Right lobe of liver (tissue), 6 donors: ENCODE data around the gene CLCN1. TPM values are rescaled to one million over a fixed set of nuclear protein-coding genes. Genes with fewer than 3 reads are reported as not detected.

Experiments
- ATAC-seq, 4 donors: fragments of 200-7000 bp; cut with Tn5 transposase; one replicate each; pipeline ENCODE4 v1.9.1; 2020; ENCODE audit warnings: mild to moderate bottlenecking in 4 of 4, moderate library complexity in 4 of 4
- DNase-seq, 3 donors: peaks; one replicate each; pipeline ENCODE4 v3.0.0-alpha.2; 2020
- H3K27ac ChIP-seq, 3 donors: fragments of 200-600 bp; one replicate each; pipeline ENCODE4 v1.8.0; 2022
- H3K27me3 ChIP-seq, 2 donors: fragments of 200-600 bp; one replicate each; pipeline ENCODE4 v1.8.0; 2022
- H3K36me3 ChIP-seq, 4 donors: fragments of 200-600 bp; sonication (generic) in 1 of 4; one replicate each; pipeline versions ENCODE4 v1.5.1 to v1.8.0; 2017 to 2022; ENCODE audit warnings: control low read depth in 1 of 4
- H3K4me1 ChIP-seq, 4 donors: fragments of 200-600 bp; sonication (generic) in 1 of 4; one replicate each; pipeline versions ENCODE4 v1.5.1 to v1.8.0; 2017 to 2022; ENCODE audit warnings: control low read depth in 1 of 4
- H3K4me3 ChIP-seq, 3 donors: fragments of 200-600 bp; one replicate each; pipeline ENCODE4 v1.8.0; 2022
- H3K9me3 ChIP-seq, 4 donors: fragments of 200-600 bp; sonication (generic) in 1 of 4; one replicate each; pipeline versions ENCODE4 v1.5.1 to v1.8.0; 2017 to 2022; ENCODE audit warnings: control low read depth in 1 of 4
- POLR2A ChIP-seq: fragments of 450-650 bp; IDR thresholded peaks from one replicate; pipeline ENCODE4 v1.6.1; 2017; ENCODE audit warnings: antibody characterized with exemption, mild to moderate bottlenecking
- WGBS: methylation state at CpG from one replicate; pipeline ENCODE4 v1.1.6; 2018; ENCODE audit warnings: low coverage, low lambda C conversion rate; ENCODE audit not compliant: insufficient coverage; ENCODE audit errors: missing lambda C conversion rate; 5-methylcytosine and 5-hydroxymethylcytosine counted together
- intact Hi-C, 2 donors: fragments of 100-400 bp; cut with DNase I; formaldehyde crosslinking; loops; one replicate each; pipeline versions ENCODE4 v1.11.2 to v1.14.1; 2022
- total RNA-seq, 6 experiments: library from RNA; depleted of rRNA in 2 of 6; stranded (reverse); fragments of >200 nt in 2 of 6; fragmentation: NEBNext Ultra II Directional in 3 of 6; extraction: Animal tissue kit (Norgen Biotek cat#: 25700) in 3 of 6; gene quantifications; one replicate each; pipeline versions ENCODE4 v1.1.0 to v1.2.4, GENCODE V29; 2016 to 2023
- TF ChIP-seq, protein P1 (sequence below), 4 donors: fragments of 200-600 bp in 3 of 4; fragments of 450-650 bp in 1 of 4; IDR thresholded peaks; one replicate each; pipeline versions ENCODE4 v1.5.1 to v1.8.0; 2016 to 2022; ENCODE audit warnings: antibody characterized with exemption in 4 of 4, mild to moderate bottlenecking in 2 of 4
- donor health status: DM: no; HTN: yes; CAD: no.
- donor health status: DM: no; HTN: no; CAD: no.
- donor health status: DM: no; HTN: no; CAD: no.
- donor health status: DM: no; HTN: yes; CAD: no.
- donor health status: DM: no; HTN: yes; CAD: no.

Gene CLCN1
- total RNA-seq, 6 experiments from 2014 or later, result not detected

DNA sequence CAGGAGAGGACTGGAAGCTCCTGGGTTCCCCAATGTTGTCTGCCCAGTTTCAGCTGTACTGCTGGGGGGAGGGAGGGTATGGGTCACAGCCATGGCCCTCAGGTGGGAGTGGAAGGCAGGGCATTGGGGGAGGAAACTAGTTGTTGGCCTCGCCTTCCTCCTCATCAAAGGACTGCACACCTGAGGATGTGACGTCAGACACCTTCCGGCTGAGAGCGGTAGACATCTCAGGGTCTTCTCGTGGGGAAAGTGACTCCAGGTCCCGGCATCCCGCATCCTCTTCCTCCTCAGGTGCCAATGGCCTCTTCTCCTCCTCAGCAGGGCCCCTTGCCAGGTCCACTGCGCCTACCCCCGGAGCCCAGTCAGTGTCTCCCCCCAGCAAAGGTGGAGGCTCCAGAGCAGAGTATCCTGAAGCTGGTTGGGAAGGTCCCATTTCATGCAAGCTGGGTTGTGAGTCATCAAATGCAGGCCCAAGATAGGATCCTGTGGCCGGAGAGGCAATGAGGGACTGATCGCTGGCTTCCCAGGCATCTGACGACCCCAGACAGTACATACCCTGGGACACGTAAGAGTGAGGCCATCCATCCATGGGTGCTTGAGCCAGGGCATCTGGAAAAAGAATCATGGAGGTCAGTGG is 40.6 kb downstream of the CLCN1 start:
- no peak overlapping the region for H3K4me3 ChIP-seq
- H3K27me3 ChIP-seq, result no peaks in the 10 kb centered on the region
- H3K9me3 ChIP-seq, result no peaks in the 10 kb centered on the region
- H3K36me3 ChIP-seq, result no peaks in the 10 kb centered on the region
- no peak for TF ChIP-seq POLR2A
- TF ChIP-seq, protein P1, sequence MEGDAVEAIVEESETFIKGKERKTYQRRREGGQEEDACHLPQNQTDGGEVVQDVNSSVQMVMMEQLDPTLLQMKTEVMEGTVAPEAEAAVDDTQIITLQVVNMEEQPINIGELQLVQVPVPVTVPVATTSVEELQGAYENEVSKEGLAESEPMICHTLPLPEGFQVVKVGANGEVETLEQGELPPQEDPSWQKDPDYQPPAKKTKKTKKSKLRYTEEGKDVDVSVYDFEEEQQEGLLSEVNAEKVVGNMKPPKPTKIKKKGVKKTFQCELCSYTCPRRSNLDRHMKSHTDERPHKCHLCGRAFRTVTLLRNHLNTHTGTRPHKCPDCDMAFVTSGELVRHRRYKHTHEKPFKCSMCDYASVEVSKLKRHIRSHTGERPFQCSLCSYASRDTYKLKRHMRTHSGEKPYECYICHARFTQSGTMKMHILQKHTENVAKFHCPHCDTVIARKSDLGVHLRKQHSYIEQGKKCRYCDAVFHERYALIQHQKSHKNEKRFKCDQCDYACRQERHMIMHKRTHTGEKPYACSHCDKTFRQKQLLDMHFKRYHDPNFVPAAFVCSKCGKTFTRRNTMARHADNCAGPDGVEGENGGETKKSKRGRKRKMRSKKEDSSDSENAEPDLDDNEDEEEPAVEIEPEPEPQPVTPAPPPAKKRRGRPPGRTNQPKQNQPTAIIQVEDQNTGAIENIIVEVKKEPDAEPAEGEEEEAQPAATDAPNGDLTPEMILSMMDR (IDR thresholded peaks at IDR 0.05), result no peak
- DNase-seq (no peak), ATAC-seq (no peak)
- no peak overlapping the region for H3K27ac ChIP-seq
- H3K4me1 ChIP-seq, result peaks cover 0 to 11% (median 2%) of the 10 kb centered on the region in 4 donors
- WGBS, result 100% methylated on average over 2 of the region's 13 CpGs
- intact Hi-C loops, result no loop called here

DNA sequence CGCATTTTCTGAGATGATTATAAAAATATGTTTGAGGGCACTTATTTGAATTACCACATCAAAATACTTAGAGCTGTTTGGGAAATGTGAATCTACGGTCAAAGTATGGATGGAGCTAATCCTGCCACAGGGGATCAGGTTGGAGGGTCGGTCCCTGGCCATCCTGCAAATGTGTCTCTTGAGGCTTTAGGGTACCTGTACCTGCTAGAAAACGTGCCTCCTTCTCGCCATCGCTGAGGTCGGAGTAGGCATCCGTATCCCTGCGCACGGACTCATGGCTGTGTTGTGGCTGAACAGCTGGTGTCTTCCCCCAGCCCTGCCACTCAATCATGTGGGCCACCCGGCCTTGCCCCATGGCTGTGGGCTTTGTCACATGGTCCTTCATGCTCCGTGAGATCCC is 42.7 kb downstream of the CLCN1 start:
- no peak for TF ChIP-seq POLR2A
- ATAC-seq, result no peak
- no peaks in the 10 kb centered on the region for H3K9me3 ChIP-seq
- H3K27me3 ChIP-seq, result no peaks in the 10 kb centered on the region
- no peaks in the 10 kb centered on the region for H3K36me3 ChIP-seq
- H3K4me3 ChIP-seq, result no peak overlapping the region
- DNase-seq, result no peak
- H3K4me1 ChIP-seq, result peaks cover 0 to 5% (median 0%) of the 10 kb centered on the region in 4 donors
- no peak overlapping the region for H3K27ac ChIP-seq
- WGBS, result 75% methylated on average over 8 of the region's 12 CpGs
- intact Hi-C loops, result no loop called here

DNA sequence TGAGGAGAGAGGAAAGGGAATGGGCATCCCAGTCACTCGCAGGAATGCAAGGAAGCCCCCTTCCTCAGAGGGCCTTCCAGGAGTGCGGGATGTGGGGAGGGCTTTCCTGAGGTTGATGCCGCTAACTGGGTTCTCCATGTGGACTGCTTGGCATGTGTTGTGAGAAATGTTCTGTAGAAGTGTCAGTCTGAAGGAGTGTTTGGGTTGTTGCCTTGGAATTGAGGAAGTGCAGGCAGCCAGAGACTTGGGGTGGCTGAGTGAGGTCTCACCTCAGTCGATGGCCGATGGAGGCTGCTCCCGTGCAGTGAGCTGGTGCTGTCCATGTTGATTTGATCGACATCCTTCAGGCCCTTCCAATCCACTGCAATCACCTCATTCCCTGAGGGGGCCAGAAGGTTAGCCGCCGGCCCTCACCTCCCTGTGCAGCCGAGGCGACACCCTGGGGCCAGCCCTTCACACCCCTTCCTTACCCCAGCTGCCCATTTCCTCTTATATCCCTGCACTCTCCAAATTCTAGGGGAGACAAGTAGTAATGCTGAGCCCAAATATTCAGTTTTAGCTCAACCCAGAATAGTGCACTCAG is 44.0 kb downstream of the CLCN1 start:
- Histone ChIP-seq H3K4me1 (peaks cover 0 to 5% (median 0%) of the 10 kb centered on the region in 4 donors), H3K4me3 (no peak overlapping the region), H3K27me3 (no peaks in the 10 kb centered on the region), H3K36me3 (no peaks in the 10 kb centered on the region), H3K27ac (no peak overlapping the region), H3K9me3 (no peaks in the 10 kb centered on the region)
- ATAC-seq (no peak), DNase-seq (no peak)
- intact Hi-C loops, result loop anchor here in 1 of 2 donors (10.0 kb wide), 1 partner anchor 45 kb away; the partner anchor contains the start of gene CLCN1
- no peak for TF ChIP-seq POLR2A
- TF ChIP-seq, protein P1 (IDR thresholded peaks at IDR 0.05), result no peak
- 77% methylated on average over 8 of the region's 11 CpGs for WGBS

DNA sequence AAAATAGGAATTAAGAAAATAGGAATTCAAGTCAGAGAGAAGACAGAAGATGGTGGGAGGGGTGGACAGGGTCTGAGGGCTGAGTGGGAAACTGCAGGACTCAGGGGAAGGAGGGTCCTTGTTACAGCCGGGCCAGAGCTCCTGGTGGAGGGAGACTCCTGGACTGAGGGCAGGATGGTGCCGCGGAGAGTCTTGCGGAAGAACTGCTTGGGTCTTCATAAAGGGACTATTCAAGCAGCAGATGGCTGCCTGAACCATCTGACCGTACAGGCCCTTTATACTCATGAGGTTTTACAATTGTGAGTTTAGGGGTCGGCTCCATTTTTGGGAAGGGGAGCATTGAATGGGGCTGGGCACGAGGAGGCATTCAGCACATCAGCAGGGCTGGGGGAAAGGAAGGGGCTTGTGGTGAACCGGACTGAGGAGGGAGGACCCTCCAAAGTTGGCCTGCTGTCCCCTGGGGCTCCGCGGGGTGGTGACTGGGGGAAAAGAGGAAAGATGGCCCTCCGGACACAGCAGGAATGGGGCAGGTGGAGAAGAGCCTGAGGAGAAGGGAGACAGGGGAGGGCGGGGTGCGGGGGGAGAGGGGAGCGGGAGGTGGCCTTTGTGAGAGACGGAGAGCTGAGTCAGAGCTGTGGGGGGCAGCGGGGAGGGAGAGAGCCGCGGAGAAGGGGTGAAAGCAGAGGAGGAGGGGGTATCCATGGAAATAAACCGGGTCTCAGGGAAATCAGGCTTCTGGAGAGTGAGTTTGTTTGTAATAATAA is 45.1 kb downstream of the CLCN1 start:
- WGBS, result 57% methylated on average over 16 of the region's 19 CpGs
- no peaks in the 10 kb centered on the region for H3K9me3 ChIP-seq
- intact Hi-C loops, result loop anchor here in 1 of 2 donors (10.0 kb wide), 1 partner anchor 46 kb away; the partner anchor contains the start of gene CLCN1
- ATAC-seq, result no peak
- TF ChIP-seq, protein P1 (IDR thresholded peaks at IDR 0.05), result no peak
- TF ChIP-seq POLR2A, result no peak
- no peak for DNase-seq
- H3K36me3 ChIP-seq, result no peaks in the 10 kb centered on the region
- H3K4me3 ChIP-seq, result no peak overlapping the region
- no peak overlapping the region for H3K27ac ChIP-seq
- H3K27me3 ChIP-seq, result no peaks in the 10 kb centered on the region
- H3K4me1 ChIP-seq, result peaks cover 0 to 5% (median 0%) of the 10 kb centered on the region in 4 donors
